ENCODE measurements around the gene ARHGAP22.
A peak's percentile ranks its signal among the peaks of the same experiment; 100 is the strongest.

Gene ARHGAP22

DNA sequence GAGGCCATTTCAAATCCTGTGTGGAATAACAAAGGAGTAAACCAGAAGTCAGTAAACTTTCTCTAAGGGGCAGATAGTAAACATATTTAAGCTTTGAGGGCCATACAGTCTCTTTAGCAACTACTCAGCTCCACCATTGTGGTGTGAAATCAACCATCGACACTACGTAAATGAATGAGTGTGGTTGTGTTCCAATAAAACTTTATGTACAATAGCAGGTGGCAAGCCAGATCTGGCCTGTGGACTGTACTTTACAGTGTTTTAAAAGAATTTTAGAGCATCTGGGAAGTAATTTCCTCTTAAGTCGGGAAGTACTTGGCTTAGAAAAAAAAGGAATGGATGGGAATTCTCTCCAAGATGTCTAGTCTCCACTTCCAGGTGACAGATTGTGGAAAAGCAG, 71.3 kb downstream of the ARHGAP22 start:
- no peak for DNase-seq (ENCODE audit: low spot score)

DNA sequence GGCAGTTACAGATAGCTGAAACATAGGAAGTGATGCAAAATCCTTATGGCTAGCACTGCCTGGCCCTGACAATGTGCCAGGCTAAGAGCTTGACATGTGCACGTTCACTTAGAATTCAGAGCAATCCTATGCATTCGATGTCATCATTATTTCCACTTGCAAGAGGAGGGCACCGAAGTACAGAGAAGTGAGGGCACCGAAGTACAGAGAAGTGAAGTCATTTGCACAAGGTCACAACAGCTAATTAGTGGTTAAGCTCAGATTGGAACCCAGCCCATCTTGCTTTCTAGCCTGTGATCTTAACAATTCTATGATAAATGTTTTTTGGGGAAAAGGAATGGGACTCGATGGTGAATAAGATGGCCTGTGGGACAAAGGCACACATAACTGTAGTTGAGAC, 73.4 kb downstream of the ARHGAP22 start:
- no peak for DNase-seq (ENCODE audit: low spot score)

DNA sequence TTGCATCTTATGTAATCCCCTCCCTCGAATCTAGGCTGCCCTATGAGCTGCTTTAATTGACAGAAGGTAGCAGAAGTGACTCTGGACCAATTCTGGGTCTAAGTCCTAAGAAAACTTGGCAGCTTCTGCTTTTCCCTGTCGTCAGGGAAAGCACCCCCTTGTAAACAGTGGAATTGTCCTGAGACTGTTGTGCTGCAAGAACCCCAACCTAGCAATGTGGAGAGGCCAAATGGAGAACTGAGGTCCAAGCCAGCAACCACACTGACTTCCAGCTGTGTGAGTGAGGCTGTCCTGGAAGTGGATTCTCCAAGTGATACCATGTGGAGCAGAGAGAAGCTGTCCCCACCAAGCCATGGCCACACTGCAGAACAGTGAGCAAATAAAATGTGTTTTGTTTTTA, 75.5 kb downstream of the ARHGAP22 start:
- DNase-seq (ENCODE audit: low spot score), result no peak

DNA sequence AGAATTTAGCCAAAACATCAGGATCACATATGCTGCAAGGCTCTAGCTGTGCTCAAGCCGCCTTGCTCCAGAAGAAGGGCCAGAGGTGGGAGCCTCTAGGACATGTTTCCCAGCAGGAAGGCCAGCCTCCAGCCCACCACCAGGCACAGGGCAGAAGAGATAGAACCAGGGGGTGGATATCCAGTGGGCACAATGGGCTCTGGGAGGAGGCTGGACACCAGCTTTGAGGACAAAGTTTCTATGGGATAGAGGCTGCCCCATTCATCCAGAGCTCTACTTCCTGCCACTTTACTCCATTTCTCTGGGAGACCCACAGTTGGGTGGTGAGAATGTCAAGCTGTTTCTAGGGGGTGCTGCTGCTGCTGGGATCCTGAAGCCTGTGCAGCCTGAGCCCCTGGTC, 77.1 kb downstream of the ARHGAP22 start:
- no peak for DNase-seq (ENCODE audit: low spot score)

GRCh38 chr10:48526846-48527505, 77.9 kb downstream of the ARHGAP22 start:
- no peak for DNase-seq (ENCODE audit: low spot score)

DNA sequence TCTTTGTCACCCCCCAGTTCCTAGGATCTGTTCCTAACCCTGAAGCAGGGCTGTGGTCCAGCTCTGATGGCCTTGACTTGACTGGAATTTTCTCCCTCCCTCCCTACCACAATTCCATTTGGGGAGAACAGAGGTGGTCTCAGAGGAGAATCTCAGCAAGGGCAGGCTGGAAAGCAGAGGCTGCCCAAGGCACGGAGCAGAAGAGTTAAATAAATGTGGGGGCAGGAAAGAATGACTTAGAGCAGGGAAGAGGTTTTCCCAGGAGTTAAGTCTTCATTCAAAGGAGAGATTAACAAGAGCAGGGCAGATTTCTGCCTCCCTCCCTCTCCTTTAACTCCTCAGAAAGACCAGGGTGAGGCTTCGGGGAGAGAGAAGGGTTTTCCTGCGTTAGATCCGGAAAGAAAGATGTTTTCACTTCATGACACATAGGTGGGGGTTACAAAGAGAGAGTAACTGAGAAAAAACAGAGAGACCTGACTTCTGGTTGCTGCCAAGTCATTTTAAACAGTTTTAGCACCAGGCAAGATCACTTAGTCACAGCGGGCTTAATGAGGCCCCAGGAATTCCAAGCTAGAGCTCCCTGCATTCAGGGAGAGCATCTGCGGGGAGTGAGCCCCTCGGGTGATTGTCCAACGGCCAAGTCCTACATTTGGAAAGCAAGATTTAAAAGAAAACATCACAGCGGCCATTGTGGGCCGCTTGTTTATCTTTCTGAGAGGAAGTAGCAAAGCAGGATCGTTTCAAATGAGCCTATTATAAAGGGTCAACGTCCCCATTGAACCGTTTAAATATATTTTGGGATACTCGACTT, 78.7 kb downstream of the ARHGAP22 start:
- peak; percentile 57 for DNase-seq (ENCODE audit: low spot score)

DNA sequence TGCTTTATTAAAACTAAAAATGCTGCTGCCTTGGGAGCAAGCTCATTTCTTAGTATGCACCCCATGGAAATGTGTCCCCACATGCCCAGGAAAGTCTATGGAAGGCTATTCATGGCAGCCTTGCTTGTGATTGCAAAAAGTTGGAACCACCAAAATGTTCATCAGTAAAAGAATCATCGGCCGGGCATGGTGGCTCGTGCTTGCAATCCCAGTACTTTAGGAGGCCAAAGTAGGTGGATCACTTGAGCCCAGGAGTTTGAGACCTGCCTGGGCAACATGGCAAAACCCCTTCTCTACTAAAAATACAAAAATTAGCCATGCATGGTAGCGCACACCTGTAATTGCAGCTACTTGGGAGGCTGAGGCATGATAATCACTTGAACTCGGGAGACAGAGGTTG, 79.8 kb downstream of the ARHGAP22 start:
- no peak for DNase-seq (ENCODE audit: low spot score)

- peak; percentile 86 for DNase-seq (ENCODE audit: low spot score)
These were observed 80.8 kb downstream of the ARHGAP22 start for GRCh38 chr10:48523820-48524758.

- DNase-seq (ENCODE audit: low spot score), result peak; percentile 95
These were observed 81.6 kb downstream of the ARHGAP22 start for GRCh38 chr10:48523212-48523819.

- no peak for DNase-seq (ENCODE audit: low spot score)
These were observed 82.7 kb downstream of the ARHGAP22 start for GRCh38 chr10:48522011-48522765.

GRCh38 chr10:48520594-48520993, 84.3 kb downstream of the ARHGAP22 start:
- DNase-seq (ENCODE audit: low spot score), result no peak

DNA sequence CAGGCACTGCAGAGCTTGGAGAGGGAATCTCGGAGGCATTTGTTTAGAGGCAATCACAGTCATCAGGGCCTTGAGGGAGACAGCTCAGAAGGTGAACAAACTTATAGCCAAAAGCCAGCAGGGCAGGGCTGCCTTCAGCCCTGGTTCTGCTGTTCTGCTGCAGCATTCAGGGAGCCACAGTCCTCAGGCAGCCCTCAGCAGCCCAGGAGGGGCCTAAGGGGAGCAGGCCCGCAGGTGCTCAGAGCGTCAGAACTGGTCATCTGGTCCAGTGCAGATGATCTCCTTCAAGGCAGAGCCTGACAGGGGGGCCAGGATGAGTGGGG, 84.7 kb downstream of the ARHGAP22 start:
- no peak for DNase-seq (ENCODE audit: low spot score)

- DNase-seq (ENCODE audit: low spot score), result no peak
These were observed 85.2 kb downstream of the ARHGAP22 start for GRCh38 chr10:48519481-48520183.

- DNase-seq (ENCODE audit: low spot score), result no peak
These were observed 85.9 kb downstream of the ARHGAP22 start for GRCh38 chr10:48518986-48519385.

- no peak for DNase-seq (ENCODE audit: low spot score)
These were observed 86.7 kb downstream of the ARHGAP22 start for GRCh38 chr10:48517911-48518811.

- DNase-seq (ENCODE audit: low spot score), result no peak
These were observed 87.4 kb downstream of the ARHGAP22 start for GRCh38 chr10:48517482-48517881.

DNA sequence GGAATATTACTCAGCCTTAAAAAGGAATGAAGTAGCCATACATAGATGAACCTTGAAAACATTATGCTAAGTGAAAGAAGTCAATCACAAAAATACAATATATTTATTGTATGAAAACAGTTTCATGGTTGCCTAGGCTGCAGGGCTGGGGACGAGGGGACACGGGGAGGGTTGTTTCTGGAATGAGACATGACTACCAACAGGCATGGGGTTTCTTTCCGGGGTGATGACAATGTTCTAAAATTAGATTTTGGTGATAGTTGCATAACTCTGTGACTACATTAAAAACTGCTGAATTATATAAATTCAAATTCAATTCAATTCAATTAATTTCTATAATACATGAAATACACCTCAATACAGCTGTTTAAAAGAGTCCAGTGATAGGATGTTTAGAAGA, 88.0 kb downstream of the ARHGAP22 start:
- no peak for DNase-seq (ENCODE audit: low spot score)

- no peak for DNase-seq (ENCODE audit: low spot score)
These were observed 90.0 kb downstream of the ARHGAP22 start for GRCh38 chr10:48514916-48515315.

GRCh38 chr10:48514255-48514654, 90.6 kb downstream of the ARHGAP22 start:
- DNase-seq (ENCODE audit: low spot score), result no peak

- DNase-seq (ENCODE audit: low spot score), result no peak
These were observed 92.0 kb downstream of the ARHGAP22 start for GRCh38 chr10:48512861-48513260.

Data from GM03348 (cell line).